WTC11 (cell line): ENCODE measurements around the gene RASGEF1C. TPM values are rescaled to one million over a fixed set of nuclear protein-coding genes. Genes with fewer than 3 reads are reported as not detected.

Experiments
- ATAC-seq: fragments of 200-7000 bp; cut with Tn5 transposase; 2 replicates; pipeline ENCODE4 v1.10.0; 2021; ENCODE audit warnings: mild to moderate bottlenecking, moderate library complexity
- CTCF ChIA-PET: fragments of 300-600 bp; sonication (Branson Sonifier 250); formaldehyde crosslinking; loops from one replicate; lab custom pipeline; 2021; ENCODE audit warnings: antibody characterized with exemption; lab: Charles Lee
- POLR2A ChIA-PET: fragments of 350-600 bp; sonication (Branson Sonifier 250); formaldehyde crosslinking; loops from one replicate; lab custom pipeline; 2021; ENCODE audit warnings: antibody characterized with exemption; lab: Charles Lee
- DNase-seq: peaks from one replicate; pipeline ENCODE4 v3.0.0; 2021; ENCODE audit warnings: low spot score
- H3K27ac Mint-ChIP-seq: 2 replicates; pipeline ENCODE4 v1.8.0; 2021; ENCODE audit warnings: mixed read lengths
- H3K27me3 Mint-ChIP-seq: 2 replicates; pipeline ENCODE4 v1.8.0; 2021; ENCODE audit warnings: low read depth, mild to moderate bottlenecking, moderate library complexity, mixed read lengths
- H3K36me3 Mint-ChIP-seq: 2 replicates; pipeline ENCODE4 v1.8.0; 2021; ENCODE audit warnings: mixed read lengths
- H3K4me1 Mint-ChIP-seq: 2 replicates; pipeline ENCODE4 v1.8.0; 2022; ENCODE audit warnings: mixed read lengths
- H3K4me3 Mint-ChIP-seq: 2 replicates; pipeline ENCODE4 v1.8.0; 2021; ENCODE audit warnings: mild to moderate bottlenecking, moderate library complexity, mixed read lengths
- H3K9me3 Mint-ChIP-seq: 2 replicates; pipeline ENCODE4 v1.8.0; 2021; ENCODE audit warnings: mixed read lengths
- CREM ChIP-seq: sonication (generic); formaldehyde crosslinking; IDR thresholded peaks from 2 replicates; pipeline ENCODE4 v1.8.1; 2022; ENCODE audit warnings: mild to moderate bottlenecking, missing genetic modification reagents, moderate library complexity
- FOXK1 ChIP-seq: sonication (generic); formaldehyde crosslinking; IDR thresholded peaks from 2 replicates; pipeline ENCODE4 v1.8.0; 2022; ENCODE audit warnings: mild to moderate bottlenecking, moderate library complexity, missing genetic modification reagents
- FOXP1 ChIP-seq: sonication (generic); formaldehyde crosslinking; IDR thresholded peaks from 2 replicates; pipeline ENCODE4 v1.8.0; 2022; ENCODE audit warnings: missing genetic modification reagents, mild to moderate bottlenecking, moderate library complexity, borderline replicate concordance
- HMGA2 ChIP-seq: fragments of 250-450 bp; sonication (Bioruptor Pico); IDR thresholded peaks from 2 replicates; pipeline ENCODE4 v1.4.0; 2021; ENCODE audit warnings: mild to moderate bottlenecking, moderate library complexity
- JUN ChIP-seq: sonication (generic); formaldehyde crosslinking; IDR thresholded peaks from 2 replicates; pipeline ENCODE4 v1.8.0; 2023; ENCODE audit warnings: mild to moderate bottlenecking, missing genetic modification reagents
- MYBL2 ChIP-seq: sonication (generic); formaldehyde crosslinking; IDR thresholded peaks from 2 replicates; pipeline ENCODE4 v1.8.1; 2023; ENCODE audit warnings: mild to moderate bottlenecking, moderate library complexity, missing genetic modification reagents
- SMAD3 ChIP-seq: sonication (generic); formaldehyde crosslinking; IDR thresholded peaks from 2 replicates; pipeline ENCODE4 v1.8.0; 2022; ENCODE audit warnings: missing genetic modification reagents, mild to moderate bottlenecking, borderline replicate concordance
- TCF7 ChIP-seq: sonication (generic); formaldehyde crosslinking; IDR thresholded peaks from 2 replicates; pipeline ENCODE4 v1.8.0; 2022; ENCODE audit warnings: mild to moderate bottlenecking, low read depth, missing genetic modification reagents, moderate library complexity
- TEAD1 ChIP-seq: sonication (generic); formaldehyde crosslinking; IDR thresholded peaks from 2 replicates; pipeline ENCODE4 v1.8.0; 2022; ENCODE audit warnings: mild to moderate bottlenecking, missing genetic modification reagents
- TP53 ChIP-seq: sonication (generic); formaldehyde crosslinking; IDR thresholded peaks from 2 replicates; pipeline ENCODE4 v1.8.1; 2023; ENCODE audit warnings: mild to moderate bottlenecking, missing genetic modification reagents
- USF2 ChIP-seq: sonication (generic); formaldehyde crosslinking; IDR thresholded peaks from 2 replicates; pipeline ENCODE4 v1.8.1; 2023; ENCODE audit warnings: mild to moderate bottlenecking, missing genetic modification reagents, moderate library complexity
- ZNF263 ChIP-seq: sonication (generic); formaldehyde crosslinking; IDR thresholded peaks from 2 replicates; pipeline ENCODE4 v1.8.1; 2022; ENCODE audit warnings: low read depth, mild to moderate bottlenecking, moderate library complexity, missing genetic modification reagents
- ZNF317 ChIP-seq: sonication (generic); formaldehyde crosslinking; IDR thresholded peaks from 2 replicates; pipeline ENCODE4 v1.8.1; 2023; ENCODE audit warnings: low read depth, mild to moderate bottlenecking, moderate library complexity, missing genetic modification reagents, borderline replicate concordance
- ZNF671 ChIP-seq: fragments of 250-450 bp; sonication (Bioruptor Pico); IDR thresholded peaks from 2 replicates; pipeline ENCODE4 v1.8.0; 2021; ENCODE audit warnings: mild to moderate bottlenecking
- total RNA-seq: library from RNA; stranded (reverse); gene quantifications from 3 replicates; pipeline ENCODE4 v1.2.3, GENCODE V29; 2021
- TF ChIP-seq, protein P1 (sequence below): sonication (generic); formaldehyde crosslinking; IDR thresholded peaks from 2 replicates; pipeline ENCODE4 v1.8.1; 2023; ENCODE audit warnings: mild to moderate bottlenecking, missing genetic modification reagents
- TF ChIP-seq, protein P2 (sequence below): sonication (generic); formaldehyde crosslinking; IDR thresholded peaks from 2 replicates; pipeline ENCODE4 v1.8.1; 2022; ENCODE audit warnings: mild to moderate bottlenecking, missing genetic modification reagents, moderate library complexity, borderline replicate concordance

Gene RASGEF1C
- total RNA-seq, 1 experiment from 2014 or later = 0.96 TPM

DNA sequence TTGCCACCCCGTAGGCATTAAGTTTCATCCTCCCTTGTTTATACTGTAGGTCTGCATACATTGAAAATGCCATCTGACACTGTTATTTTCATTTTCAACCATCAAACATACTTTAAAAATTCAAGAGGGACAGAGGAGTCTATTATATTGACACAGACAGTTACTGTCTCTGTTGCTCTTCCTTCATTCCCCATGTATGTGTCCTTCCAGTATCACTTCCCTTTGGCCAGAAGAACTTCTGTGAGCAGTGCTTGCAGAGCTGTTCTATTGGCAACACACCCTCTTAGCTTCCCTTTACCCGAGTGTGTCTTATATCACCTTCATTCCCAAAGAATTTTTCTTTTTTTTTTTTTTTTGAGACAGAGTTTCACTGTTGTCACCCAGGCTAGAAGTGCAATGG lies 42.8 kb downstream of the RASGEF1C start:
- TF ChIP-seq USF2 (CRISPR knock-in tag) (no peak), CREM (no peak), MYBL2 (CRISPR knock-in tag) (no peak), SMAD3 (no peak), JUN (CRISPR knock-in tag) (no peak), FOXK1 (CRISPR knock-in tag) (no peak), TEAD1 (no peak), HMGA2 (CRISPR knock-in tag) (no peak), ZNF671 (CRISPR knock-in tag) (no peak)
- TF ChIP-seq, protein P1, sequence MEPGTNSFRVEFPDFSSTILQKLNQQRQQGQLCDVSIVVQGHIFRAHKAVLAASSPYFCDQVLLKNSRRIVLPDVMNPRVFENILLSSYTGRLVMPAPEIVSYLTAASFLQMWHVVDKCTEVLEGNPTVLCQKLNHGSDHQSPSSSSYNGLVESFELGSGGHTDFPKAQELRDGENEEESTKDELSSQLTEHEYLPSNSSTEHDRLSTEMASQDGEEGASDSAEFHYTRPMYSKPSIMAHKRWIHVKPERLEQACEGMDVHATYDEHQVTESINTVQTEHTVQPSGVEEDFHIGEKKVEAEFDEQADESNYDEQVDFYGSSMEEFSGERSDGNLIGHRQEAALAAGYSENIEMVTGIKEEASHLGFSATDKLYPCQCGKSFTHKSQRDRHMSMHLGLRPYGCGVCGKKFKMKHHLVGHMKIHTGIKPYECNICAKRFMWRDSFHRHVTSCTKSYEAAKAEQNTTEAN (CRISPR knock-in tag) = no peak
- TF ChIP-seq, protein P2, sequence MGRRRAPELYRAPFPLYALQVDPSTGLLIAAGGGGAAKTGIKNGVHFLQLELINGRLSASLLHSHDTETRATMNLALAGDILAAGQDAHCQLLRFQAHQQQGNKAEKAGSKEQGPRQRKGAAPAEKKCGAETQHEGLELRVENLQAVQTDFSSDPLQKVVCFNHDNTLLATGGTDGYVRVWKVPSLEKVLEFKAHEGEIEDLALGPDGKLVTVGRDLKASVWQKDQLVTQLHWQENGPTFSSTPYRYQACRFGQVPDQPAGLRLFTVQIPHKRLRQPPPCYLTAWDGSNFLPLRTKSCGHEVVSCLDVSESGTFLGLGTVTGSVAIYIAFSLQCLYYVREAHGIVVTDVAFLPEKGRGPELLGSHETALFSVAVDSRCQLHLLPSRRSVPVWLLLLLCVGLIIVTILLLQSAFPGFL (CRISPR knock-in tag) = no peak

DNA sequence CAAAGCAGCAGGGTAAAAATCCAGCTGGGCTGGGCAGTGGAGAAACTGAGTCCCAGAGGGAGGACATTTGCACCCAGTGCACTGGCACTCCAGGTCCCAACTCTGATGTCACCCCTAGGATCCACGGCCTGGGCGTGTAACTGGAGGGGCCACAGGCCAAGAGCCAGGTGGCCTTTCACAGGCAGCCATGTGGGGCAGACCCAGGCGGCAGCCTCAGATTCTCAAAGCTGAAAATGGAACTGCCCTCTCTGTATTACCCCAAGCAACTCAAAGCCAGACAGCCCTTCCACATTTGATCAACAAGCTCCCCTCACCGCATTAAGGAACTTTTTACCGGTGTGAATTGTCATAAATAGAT lies 46.7 kb downstream of the RASGEF1C start:
- no peaks in the 10 kb centered on the region for H3K4me1 Mint-ChIP-seq
- POLR2A ChIA-PET = no interaction called here
- no peaks in the 10 kb centered on the region; the same call in 1 of the 2 replicates for H3K27me3 Mint-ChIP-seq
- no peaks in the 10 kb centered on the region for H3K9me3 Mint-ChIP-seq
- H3K27ac Mint-ChIP-seq = no peak overlapping the region
- CTCF ChIA-PET = interaction anchor here (0.7 to 1.9 kb wide), 7 partner anchors 18 to 292 kb away, joined by 3 to 15 read pairs (median 4); partner anchors contain the start of gene RASGEF1C
- ATAC-seq (no peak), DNase-seq (no peak)
- no peaks in the 10 kb centered on the region for H3K36me3 Mint-ChIP-seq
- TF ChIP-seq TCF7 (CRISPR knock-in tag) (peak; percentile 7; the same call in 1 of the 2 replicates), ZNF263 (CRISPR knock-in tag) (no peak)
- H3K4me3 Mint-ChIP-seq = no peak overlapping the region

More for the DNA sequence above, 42.8 kb downstream of the RASGEF1C start:
- peaks cover 11% of the 10 kb centered on the region for H3K4me1 Mint-ChIP-seq
- no peak overlapping the region for H3K4me3 Mint-ChIP-seq
- H3K27me3 Mint-ChIP-seq = no peaks in the 10 kb centered on the region; the same call in 1 of the 2 replicates
- H3K27ac Mint-ChIP-seq = no peak overlapping the region
- POLR2A ChIA-PET = no interaction called here
- no peaks in the 10 kb centered on the region for H3K9me3 Mint-ChIP-seq
- CTCF ChIA-PET = interaction anchor here (0.6 to 1.8 kb wide), 3 partner anchors 101 to 453 kb away, joined by 3 to 4 read pairs (median 4); no protein-coding TSS in a partner anchor
- H3K36me3 Mint-ChIP-seq = no peaks in the 10 kb centered on the region
- ATAC-seq = no peak
- DNase-seq = no peak

GRCh38 chr5:180161420-180162303 lies 47.3 kb downstream of the RASGEF1C start:
- H3K4me1 Mint-ChIP-seq = no peaks in the 10 kb centered on the region
- H3K27ac Mint-ChIP-seq = no peak overlapping the region
- no peak for TF ChIP-seq ZNF317
- no peak for TF ChIP-seq TP53 (CRISPR knock-in tag)
- TF ChIP-seq FOXP1 = 0 out of 2 replicates have a peak, but pooled peaks have one; percentile 17
- peak; percentile 20; the same call in 1 of the 2 replicates for TF ChIP-seq TCF7 (CRISPR knock-in tag)
- H3K4me3 Mint-ChIP-seq = no peak overlapping the region
- ChIA-PET POLR2A (no interaction called here), CTCF (interaction anchor here (0.6 to 1.9 kb wide), 8 partner anchors 8 to 291 kb away, joined by 3 to 15 read pairs (median 4); partner anchors contain the start of gene RASGEF1C)
- DNase-seq (no peak), ATAC-seq (peak; percentile 69)
- H3K9me3 Mint-ChIP-seq = no peaks in the 10 kb centered on the region
- no peaks in the 10 kb centered on the region; the same call in 1 of the 2 replicates for H3K27me3 Mint-ChIP-seq
- no peaks in the 10 kb centered on the region for H3K36me3 Mint-ChIP-seq
